GM23248 (cell line): Measurements from ENCODE around the gene ST7. TPM values are rescaled to one million over a fixed set of nuclear protein-coding genes. Genes with fewer than 3 reads are reported as not detected.

Experiments
- DNase-seq: peaks from one replicate; pipeline ENCODE4 v3.0.0-alpha.2; 2015
- H2AFZ ChIP-seq: fragments of 200-600 bp; sonication (generic); 2 replicates; pipeline ENCODE4 v1.6.1; 2016; ENCODE audit warnings: antibody characterized with exemption
- H3F3A ChIP-seq: fragments of 200-600 bp; sonication (generic); 2 replicates; pipeline ENCODE4 v1.6.1; 2016; ENCODE audit warnings: mild to moderate bottlenecking, antibody characterized with exemption, mixed run types; ENCODE audit not compliant: insufficient read depth
- H3K27ac ChIP-seq: fragments of 200-600 bp; sonication (generic); 2 replicates; pipeline ENCODE4 v1.5.1; 2016; ENCODE audit warnings: mild to moderate bottlenecking
- H3K27me3 ChIP-seq: fragments of 200-600 bp; sonication (generic); replicated peaks from 2 replicates; pipeline ENCODE4 v1.6.1; 2016; ENCODE audit warnings: mild to moderate bottlenecking; ENCODE audit not compliant: insufficient read depth
- H3K36me3 ChIP-seq: fragments of 200-600 bp; sonication (generic); 2 replicates; pipeline ENCODE4 v1.6.1; 2016; ENCODE audit warnings: low read depth, mild to moderate bottlenecking
- H3K4me1 ChIP-seq: fragments of 200-600 bp; sonication (generic); 2 replicates; pipeline ENCODE4 v1.6.1; 2016; ENCODE audit warnings: mild to moderate bottlenecking; ENCODE audit not compliant: insufficient read depth
- H3K4me2 ChIP-seq: fragments of 200-600 bp; sonication (generic); one replicate; pipeline ENCODE4 v1.6.1; 2016; ENCODE audit warnings: mild to moderate bottlenecking; ENCODE audit not compliant: unreplicated experiment
- H3K4me3 ChIP-seq: fragments of 200-600 bp; sonication (generic); 2 replicates; pipeline ENCODE4 v1.5.1; 2016; ENCODE audit warnings: mild to moderate bottlenecking
- H3K79me2 ChIP-seq: fragments of 200-600 bp; sonication (generic); 2 replicates; pipeline ENCODE4 v1.6.1; 2016; ENCODE audit warnings: mild to moderate bottlenecking; ENCODE audit not compliant: insufficient read depth
- H3K9ac ChIP-seq: fragments of 200-600 bp; sonication (generic); 2 replicates; pipeline ENCODE4 v1.6.1; 2016; ENCODE audit warnings: mild to moderate bottlenecking
- H3K9me2 ChIP-seq: fragments of 200-600 bp; sonication (generic); 2 replicates; pipeline ENCODE4 v1.6.1; 2016; ENCODE audit warnings: mixed run types, mild to moderate bottlenecking, moderate library complexity; ENCODE audit not compliant: insufficient read depth
- H3K9me3 ChIP-seq: fragments of 200-600 bp; sonication (generic); one replicate; pipeline ENCODE4 v1.6.1; 2017; ENCODE audit warnings: low read depth
- H4K20me1 ChIP-seq: fragments of 200-600 bp; sonication (generic); 2 replicates; pipeline ENCODE4 v1.6.0; 2016; ENCODE audit not compliant: insufficient read depth
- EZH2 ChIP-seq: fragments of 200-600 bp; sonication (generic); IDR thresholded peaks from 2 replicates; pipeline ENCODE4 v1.6.1; 2018; ENCODE audit warnings: antibody characterized with exemption, mild to moderate bottlenecking; ENCODE audit not compliant: insufficient read depth, poor library complexity, severe bottlenecking
- EZH2phosphoT487 ChIP-seq: fragments of 200-600 bp; sonication (generic); IDR thresholded peaks from 2 replicates; pipeline ENCODE4 v1.6.1; 2018; ENCODE audit warnings: antibody characterized with exemption, moderate library complexity, mild to moderate bottlenecking, low read depth; ENCODE audit not compliant: insufficient read depth
- WGBS, 2 experiments: methylation state at CpG; one replicate each; pipeline ENCODE4 v1.1.6; 2015 to 2017; ENCODE audit warnings: low lambda C conversion rate in 2 of 2, low coverage in 1 of 2; ENCODE audit errors: missing lambda C conversion rate in 2 of 2; 5-methylcytosine and 5-hydroxymethylcytosine counted together
- in situ Hi-C: fragments of 300-500 bp; cut with MboI; formaldehyde crosslinking; loops from 2 replicates; pipeline ENCODE4 v1.15.0; 2020
- polyA plus RNA-seq: library from polyadenylated mRNA; unstranded; fragments of >200 nt; fragmentation: Nextera tagmentation; extraction: Ambion mirVana; gene quantifications from 2 replicates; pipeline ENCODE4 v1.2.1, GENCODE V29; 2016
- total RNA-seq: library from RNA; depleted of rRNA; stranded (reverse); fragments of >200 nt; shearing (Covaris generic); gene quantifications from 2 replicates; pipeline ENCODE4 v1.2.3, GENCODE V29; 2014

The ST7 gene
- total and polyA plus RNA-seq, 2 experiments from 2014 or later: 17.8 to 21.9 TPM

- H3K9ac ChIP-seq: no peak overlapping the region
- H3K4me2 ChIP-seq: no peak overlapping the region
- no peaks in the 10 kb centered on the region for H3K36me3 ChIP-seq
- no peaks in the 10 kb centered on the region for H4K20me1 ChIP-seq
- no peaks in the 10 kb centered on the region for H3K9me2 ChIP-seq
- H3K79me2 ChIP-seq: no peaks in the 10 kb centered on the region
- in situ Hi-C loops: no loop called here
- TF ChIP-seq EZH2phosphoT487: no peak
- TF ChIP-seq EZH2: no peak
- H2AFZ ChIP-seq: no peak overlapping the region
- no peak overlapping the region for H3K4me3 ChIP-seq
- WGBS, 2 experiments: 75 to 77% methylated on average over 2 of the region's 2 CpGs
- no peaks in the 10 kb centered on the region for H3K27me3 ChIP-seq
- no peaks in the 10 kb centered on the region for H3K9me3 ChIP-seq
- H3K27ac ChIP-seq: no peak overlapping the region
- DNase-seq: no peak
- H3K4me1 ChIP-seq: no peaks in the 10 kb centered on the region
- no peaks in the 10 kb centered on the region for H3F3A ChIP-seq
Observed at GRCh38 chr7:116942504-116942903, 10.8 kb upstream of the ST7 start.

- no peak overlapping the region for H3K27ac ChIP-seq
- in situ Hi-C loops: no loop called here
Observed at GRCh38 chr7:116948934-116949333, 4.4 kb upstream of the ST7 start.

GRCh38 chr7:116949941-116950801 is 3.1 kb upstream of the ST7 start:
- DNase-seq: no peak
- Histone ChIP-seq H3K9me3 (no peaks in the 10 kb centered on the region), H3K27me3 (no peaks in the 10 kb centered on the region), H3K4me2 (no peak overlapping the region), H3K9ac (no peak overlapping the region), H2AFZ (no peak overlapping the region), H3F3A (peaks cover 15% of the 10 kb centered on the region), H3K27ac (no peak overlapping the region), H3K79me2 (peaks cover 9% of the 10 kb centered on the region), H4K20me1 (no peaks in the 10 kb centered on the region), H3K9me2 (no peaks in the 10 kb centered on the region), H3K36me3 (no peaks in the 10 kb centered on the region), H3K4me3 (no peak overlapping the region), H3K4me1 (peaks cover 12% of the 10 kb centered on the region)
- in situ Hi-C loops: no loop called here
- no peak for TF ChIP-seq EZH2
- TF ChIP-seq EZH2phosphoT487: no peak
- WGBS, 2 experiments: 94 to 95% methylated on average over 6 to 9 of the region's 9 CpGs

More at GRCh38 chr7:116948934-116949333, 4.4 kb upstream of the ST7 start:
- no peaks in the 10 kb centered on the region for H3K79me2 ChIP-seq
- H3K36me3 ChIP-seq: no peaks in the 10 kb centered on the region
- peaks cover 6% of the 10 kb centered on the region; the same call in 1 of the 2 replicates for H3F3A ChIP-seq
- H3K9me3 ChIP-seq: no peaks in the 10 kb centered on the region
- H3K4me1 ChIP-seq: peaks cover 6% of the 10 kb centered on the region
- TF ChIP-seq EZH2phosphoT487 (no peak), EZH2 (no peak)
- H4K20me1 ChIP-seq: no peaks in the 10 kb centered on the region
- no peaks in the 10 kb centered on the region for H3K27me3 ChIP-seq
- no peak overlapping the region for H3K4me2 ChIP-seq
- no peaks in the 10 kb centered on the region for H3K9me2 ChIP-seq
- 69 to 74% methylated on average over 3 of the region's 3 CpGs for WGBS, 2 experiments
- H2AFZ ChIP-seq: no peak overlapping the region
- H3K4me3 ChIP-seq: no peak overlapping the region
- DNase-seq: no peak
- H3K9ac ChIP-seq: no peak overlapping the region

- no peak for DNase-seq
Observed at GRCh38 chr7:116950889-116951351, 2.4 kb upstream of the ST7 start.

More at GRCh38 chr7:116950889-116951351, 2.4 kb upstream of the ST7 start:
- Histone ChIP-seq H3K9me2 (no peaks in the 10 kb centered on the region), H3K4me2 (no peak overlapping the region), H3K36me3 (no peaks in the 10 kb centered on the region), H3K9me3 (no peaks in the 10 kb centered on the region), H3K27me3 (no peaks in the 10 kb centered on the region), H3K4me1 (peaks cover 19% of the 10 kb centered on the region), H3K9ac (no peak overlapping the region), H3F3A (peaks cover 16% of the 10 kb centered on the region), H2AFZ (no peak overlapping the region), H4K20me1 (no peaks in the 10 kb centered on the region), H3K79me2 (peaks cover 17% of the 10 kb centered on the region), H3K27ac (no peak overlapping the region), H3K4me3 (no peak overlapping the region)
- no peak for TF ChIP-seq EZH2
- TF ChIP-seq EZH2phosphoT487: no peak
- 97% methylated on average over 5 of the region's 5 CpGs for WGBS, 2 experiments
- in situ Hi-C loops: no loop called here
